GM21737 (cell line): ENCODE results near the gene DOK6.

Source experiments
- ATAC-seq: cut with Tn5 transposase; IDR thresholded peaks from one replicate; pipeline ENCODE4 v1.9.1; 2021; ENCODE audit warnings: mild to moderate bottlenecking, moderate library complexity; ENCODE audit not compliant: unreplicated experiment

Gene DOK6

DNA sequence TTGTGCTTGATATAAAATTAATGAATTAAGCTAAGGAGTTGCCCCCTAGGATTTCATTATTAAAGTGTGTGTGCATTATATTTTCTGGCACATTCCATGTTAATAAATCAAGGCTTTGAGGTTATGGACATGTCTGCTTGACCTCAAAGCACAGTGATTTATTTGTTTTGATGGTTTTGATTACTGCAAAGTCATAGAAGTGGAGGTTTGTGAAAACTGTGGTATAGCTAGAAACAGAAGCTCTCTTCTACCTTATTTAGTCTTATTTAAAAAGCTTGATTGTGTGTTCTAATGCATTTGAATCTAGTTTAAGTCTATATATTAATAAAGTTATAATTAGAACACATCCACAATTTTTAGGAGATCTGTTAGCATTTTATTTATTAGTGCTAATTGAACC, 32.2 kb downstream of the DOK6 start:
- ATAC-seq: no peak

DNA sequence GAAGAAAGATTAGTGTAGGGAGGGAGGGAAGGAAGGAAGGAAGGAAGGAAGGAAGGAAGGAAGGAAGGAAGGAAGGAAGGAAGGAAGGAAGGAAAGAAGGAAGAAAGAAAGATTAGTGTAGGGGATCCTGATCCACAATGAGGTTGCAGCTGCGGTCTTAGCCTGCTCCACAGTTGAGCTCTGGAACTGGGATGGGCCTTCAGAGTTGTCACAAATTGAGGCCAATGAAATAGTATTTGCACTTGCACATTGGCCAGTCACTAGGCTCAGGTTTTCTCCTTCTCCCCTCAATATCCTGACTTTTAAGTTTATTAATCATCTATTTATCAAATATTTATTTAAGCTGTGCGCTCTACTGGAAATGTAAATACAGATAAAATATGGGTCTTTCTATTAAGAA, 34.3 kb downstream of the DOK6 start:
- ATAC-seq: no peak

DNA sequence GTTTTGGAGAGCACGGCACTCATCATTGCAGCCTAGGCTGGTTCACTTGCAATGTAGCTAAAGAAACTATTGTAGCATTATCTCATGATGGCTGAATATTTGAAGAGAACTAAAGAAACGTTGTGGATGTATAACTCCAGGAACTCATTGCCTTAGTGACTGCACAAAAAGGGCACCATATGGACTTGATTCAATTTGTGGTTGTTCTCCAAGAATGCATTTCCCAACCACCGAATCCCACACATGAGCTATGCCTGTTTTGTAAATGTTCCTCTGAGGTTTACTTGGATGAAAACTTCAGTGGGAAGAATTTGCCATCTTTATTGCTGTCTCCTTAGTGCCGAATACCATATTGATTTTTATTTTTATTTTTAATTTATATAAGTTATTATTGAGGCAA, 43.5 kb downstream of the DOK6 start:
- ATAC-seq: no peak

DNA sequence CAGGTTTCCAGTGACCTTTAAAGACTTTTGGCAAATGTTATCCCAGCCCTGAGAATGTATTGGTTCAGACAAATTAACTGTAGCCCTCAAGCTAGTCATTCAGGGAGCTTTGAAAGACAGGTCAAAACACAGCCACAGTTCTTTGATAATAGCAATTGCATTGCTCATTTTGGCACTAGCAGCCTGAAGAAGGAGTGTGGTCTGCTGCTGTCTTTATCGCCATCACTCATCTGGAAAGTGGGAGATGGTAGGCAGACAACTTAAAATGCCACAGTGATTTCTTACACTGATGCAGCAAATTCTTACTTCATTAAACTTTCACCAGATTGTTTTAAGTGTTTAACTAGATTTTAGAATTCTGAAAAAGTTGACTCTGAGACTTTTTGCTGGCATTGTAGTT, 47.2 kb downstream of the DOK6 start:
- no peak for ATAC-seq

DNA sequence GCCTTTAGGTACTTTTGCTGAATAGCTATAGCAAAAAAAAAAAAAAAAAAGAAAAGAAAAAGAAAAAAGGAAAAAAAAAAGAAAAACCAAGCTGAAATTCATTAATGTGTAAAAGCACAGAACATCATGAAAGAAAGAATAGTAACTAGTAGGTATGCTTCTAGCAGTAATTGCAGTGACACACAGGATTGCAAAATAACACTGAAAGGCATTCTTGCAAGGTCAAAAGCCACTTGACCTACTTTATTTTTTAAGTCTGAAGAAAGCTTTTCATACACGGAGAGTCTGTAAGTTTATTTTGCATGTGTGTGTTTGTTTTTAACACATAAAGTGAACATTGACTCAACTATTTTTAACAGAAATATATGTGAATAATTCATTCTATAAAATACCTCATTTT, 54.4 kb downstream of the DOK6 start:
- no peak for ATAC-seq

DNA sequence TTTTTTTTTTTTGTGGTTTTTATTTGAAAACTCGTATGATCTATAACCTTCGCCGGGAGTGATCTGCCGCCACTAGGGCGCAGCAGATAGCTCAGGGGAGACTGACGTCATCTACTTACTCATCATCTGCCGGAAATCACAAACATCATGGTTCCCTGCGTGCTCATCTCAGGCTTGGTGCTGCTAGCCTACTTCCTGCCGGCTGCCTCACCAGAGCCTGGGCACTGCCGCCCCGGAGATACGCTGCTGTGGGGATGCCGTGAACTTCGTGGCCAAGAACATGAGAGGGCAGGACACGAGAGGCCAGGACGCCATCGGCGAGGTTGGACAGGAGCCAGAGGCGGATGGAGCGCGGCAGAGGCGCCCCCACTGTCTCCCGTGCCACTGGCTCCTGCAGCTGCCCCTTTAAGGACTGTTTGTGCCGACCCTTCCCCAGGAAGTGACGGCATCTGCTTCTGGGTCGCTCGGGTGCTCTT, 68.8 kb downstream of the DOK6 start:
- ATAC-seq: no peak

DNA sequence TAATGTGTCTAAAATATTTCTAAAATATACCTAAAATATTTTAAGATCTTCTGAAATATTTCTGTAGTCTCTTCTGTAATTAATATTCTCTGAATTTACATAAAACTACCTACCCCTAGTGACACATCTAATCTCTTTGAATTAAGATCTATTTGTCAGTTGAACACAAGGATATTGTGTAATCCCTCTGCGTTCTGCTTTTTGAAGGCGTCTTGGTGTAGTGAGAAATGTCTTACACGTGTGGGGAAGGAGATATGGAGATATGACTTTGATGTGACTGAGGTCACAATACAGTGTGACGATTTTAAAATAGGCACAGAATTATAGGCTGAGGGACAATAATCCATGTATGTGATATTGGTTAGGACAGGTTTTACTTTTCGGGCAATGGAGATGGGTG, 79.8 kb downstream of the DOK6 start:
- ATAC-seq: no peak

DNA sequence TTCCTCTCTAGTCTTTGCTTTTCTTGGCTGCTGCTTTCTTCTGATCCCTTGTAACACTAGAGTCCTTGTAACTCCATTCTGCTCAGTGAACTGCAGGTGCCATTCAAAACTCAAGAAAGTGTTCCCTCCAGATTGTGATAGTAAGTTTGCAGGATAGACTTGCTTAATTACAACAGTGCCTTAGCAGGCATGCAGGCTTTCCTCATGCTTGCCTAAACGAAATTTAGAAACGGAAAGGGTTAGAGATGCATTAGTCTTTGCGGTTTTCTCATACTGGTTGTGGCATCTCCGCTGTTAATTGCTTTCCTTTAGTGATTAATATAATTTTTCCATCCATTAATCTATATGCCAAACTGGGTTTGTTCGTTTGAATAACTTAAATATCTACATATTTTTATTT, 82.9 kb downstream of the DOK6 start:
- no peak for ATAC-seq

DNA sequence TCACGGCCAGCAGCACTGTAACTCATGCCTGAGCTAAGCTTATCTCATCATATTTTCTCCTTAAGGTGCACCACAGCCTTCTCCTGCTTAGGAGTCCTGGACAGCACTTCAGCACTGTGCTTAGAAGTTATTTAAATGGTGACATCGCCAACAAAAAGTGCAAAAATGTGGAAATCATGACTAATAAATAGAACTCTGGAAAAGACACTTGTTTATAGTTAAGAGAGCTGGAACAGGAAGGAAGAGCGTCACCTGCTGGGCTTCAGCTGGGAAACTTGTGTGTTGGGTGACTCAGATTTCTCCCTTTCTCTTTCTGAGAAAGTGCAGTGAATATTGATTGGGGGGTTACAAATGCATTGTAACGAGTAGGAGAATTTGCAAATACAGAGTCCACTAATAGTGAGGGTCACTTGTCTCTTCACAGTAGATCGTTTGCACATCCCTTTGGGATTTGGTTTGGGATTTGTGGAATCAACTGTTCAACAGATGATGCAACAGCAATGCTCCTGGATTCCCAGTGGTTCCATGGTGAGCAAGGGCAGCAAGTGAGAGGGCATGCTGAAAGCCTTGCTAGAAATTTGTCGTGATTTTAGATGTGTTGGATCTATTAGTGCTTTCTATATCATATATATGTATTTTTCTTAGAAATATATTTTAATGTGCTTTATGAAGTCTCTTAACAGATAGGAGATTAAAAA, 84.2 kb downstream of the DOK6 start:
- ATAC-seq: no peak

DNA sequence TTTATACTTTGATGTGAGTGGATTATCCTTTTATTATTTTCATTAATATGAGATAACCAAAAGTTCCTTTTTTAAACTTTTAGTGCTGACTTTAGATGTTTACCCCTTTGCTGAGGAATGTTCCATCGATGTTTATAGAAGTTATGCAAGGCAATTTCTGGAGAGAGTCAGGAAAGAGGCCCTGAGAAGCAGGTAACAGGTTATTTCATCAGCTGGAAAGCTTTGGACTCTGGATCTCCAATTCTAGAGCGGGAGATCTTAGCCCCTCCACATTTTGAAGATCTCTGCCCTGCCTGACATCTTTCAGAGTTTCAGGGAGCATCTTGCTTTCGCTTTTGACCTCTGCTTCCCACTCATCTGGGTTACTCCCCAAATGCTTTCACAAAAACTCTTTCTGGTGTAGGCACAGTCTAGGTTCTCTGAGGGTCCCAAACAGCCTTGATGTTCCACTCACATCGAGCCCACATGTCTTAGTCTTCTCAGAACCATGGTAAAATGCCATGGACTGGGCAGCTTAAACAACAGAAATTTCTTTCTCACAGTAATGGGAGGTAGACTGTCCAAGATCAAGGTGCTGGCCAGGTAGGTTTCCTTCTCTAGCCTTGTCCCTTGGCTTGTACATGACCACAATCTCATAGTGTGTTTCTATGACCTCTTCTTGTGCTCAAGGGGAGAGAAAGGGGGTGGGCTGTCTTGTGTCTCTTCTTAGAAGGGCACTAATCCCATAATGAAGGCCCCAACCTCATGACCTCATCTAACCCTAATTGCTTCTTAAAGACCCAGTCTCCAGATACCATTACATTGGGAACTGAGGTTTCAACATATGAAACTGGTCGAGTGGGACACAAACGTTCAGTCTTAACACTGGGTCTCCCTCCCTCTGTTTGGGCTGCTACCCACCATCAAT, 87.1 kb downstream of the DOK6 start:
- ATAC-seq: no peak

DNA sequence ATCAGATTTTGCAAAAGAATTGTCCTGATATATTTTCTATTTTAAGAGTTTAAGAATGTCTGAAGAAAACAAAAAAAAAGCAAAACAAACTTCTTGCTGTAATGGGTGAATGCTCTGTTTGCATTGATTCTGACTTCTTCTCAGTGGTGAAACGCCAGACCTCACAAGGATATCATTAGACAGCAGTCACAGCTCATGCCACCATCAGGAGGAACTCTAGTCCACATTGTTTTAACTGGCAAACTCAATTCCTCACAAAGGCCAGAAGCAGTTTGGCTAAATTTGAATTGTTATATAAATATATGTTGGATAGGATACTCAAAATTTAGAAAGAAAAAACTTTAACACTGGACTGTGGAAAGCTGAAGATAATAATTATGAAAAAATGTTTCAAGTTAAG, 89.4 kb downstream of the DOK6 start:
- ATAC-seq: no peak

DNA sequence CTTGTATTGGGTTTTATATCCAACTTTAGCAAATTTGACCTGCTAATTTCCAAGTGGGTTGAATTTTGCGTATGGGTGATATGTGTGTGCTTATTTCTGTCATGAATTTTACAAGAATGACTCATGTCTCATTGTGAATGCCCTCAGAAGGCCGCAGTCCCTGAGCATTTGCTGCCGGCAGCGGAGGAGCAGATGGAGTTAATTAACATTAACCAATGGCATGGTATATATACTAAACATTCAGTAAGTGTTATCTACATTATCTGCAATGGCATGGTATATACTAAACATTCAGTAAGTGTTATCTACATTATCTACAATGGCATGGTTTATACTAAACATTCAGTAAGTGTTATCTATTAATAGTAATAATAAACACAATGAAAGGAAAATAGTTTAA, 90.1 kb downstream of the DOK6 start:
- no peak for ATAC-seq

DNA sequence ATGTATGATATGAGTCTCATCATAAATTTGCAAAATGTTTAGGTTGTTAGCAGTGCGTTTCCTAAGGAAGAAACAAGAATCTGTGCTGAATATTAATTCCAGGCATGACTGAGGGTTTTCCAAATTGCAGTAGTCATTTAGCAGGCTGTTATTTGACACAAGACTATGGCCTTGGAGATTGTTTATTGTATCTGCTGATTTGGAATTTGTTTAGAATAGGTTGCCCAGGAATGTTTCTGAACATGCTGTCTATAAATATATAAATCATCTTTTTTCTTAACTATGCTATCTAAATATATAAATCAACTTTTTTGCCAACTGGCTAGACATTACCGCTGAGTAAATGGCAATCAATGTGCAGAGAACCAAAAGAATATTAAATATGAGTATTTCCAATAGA, 90.9 kb downstream of the DOK6 start:
- no peak for ATAC-seq

DNA sequence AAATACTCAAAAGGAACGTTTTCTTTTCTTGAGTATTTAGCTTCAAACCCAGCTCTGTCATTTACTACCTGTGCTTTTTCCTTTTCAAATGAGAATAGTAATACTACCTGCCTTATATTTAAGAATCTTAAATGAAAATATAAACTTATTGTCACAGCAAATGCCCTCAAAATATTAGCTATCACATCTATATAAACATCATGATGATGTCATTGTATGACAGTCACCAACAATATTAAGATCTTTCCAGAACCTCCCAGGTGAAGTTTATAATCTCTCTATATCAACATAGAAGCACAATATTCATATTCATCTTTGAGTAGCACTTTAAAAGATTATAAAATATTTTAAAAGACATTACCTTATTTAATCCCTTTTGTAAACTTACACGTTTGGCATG, 92.2 kb downstream of the DOK6 start:
- ATAC-seq: no peak

DNA sequence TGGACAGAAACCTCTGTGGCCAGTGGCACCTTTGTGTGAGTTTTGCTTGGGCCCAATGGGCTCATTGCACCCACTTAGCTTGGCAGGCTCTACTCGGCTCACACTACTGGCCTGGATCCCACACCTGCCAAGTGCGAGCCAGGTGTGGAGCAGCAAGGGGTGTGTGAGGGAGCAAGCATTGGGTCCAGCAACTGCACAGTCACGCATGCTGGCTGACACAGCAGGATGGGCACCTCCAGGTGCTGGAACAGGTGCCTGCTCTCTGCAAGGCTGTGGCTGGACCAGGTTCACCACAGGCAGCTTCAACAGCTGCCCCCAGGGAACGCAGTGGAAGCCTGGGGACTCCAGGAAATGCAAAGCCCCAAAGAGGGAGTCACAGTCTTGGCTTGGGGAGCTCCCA, 94.2 kb downstream of the DOK6 start:
- no peak for ATAC-seq

DNA sequence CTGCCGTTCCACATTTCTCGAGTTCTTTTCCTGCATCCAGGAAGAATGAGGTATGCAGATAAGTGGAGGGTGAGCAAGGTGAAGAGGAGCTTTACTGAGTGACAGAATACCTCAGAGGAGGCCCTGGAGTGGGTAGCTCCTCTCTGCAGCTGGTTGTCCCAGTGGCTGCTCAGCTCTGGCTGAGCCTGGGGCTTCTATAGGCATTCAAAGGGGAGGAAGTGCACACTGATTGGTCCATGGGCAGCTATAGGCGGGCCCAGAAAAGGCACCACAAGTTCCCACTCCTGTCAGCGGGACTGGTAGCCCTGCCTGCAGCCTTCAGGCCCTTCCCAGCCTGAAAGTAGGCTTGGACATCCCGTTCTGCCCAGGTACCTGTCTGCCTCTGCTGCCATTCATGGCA, 94.7 kb downstream of the DOK6 start:
- ATAC-seq: no peak

DNA sequence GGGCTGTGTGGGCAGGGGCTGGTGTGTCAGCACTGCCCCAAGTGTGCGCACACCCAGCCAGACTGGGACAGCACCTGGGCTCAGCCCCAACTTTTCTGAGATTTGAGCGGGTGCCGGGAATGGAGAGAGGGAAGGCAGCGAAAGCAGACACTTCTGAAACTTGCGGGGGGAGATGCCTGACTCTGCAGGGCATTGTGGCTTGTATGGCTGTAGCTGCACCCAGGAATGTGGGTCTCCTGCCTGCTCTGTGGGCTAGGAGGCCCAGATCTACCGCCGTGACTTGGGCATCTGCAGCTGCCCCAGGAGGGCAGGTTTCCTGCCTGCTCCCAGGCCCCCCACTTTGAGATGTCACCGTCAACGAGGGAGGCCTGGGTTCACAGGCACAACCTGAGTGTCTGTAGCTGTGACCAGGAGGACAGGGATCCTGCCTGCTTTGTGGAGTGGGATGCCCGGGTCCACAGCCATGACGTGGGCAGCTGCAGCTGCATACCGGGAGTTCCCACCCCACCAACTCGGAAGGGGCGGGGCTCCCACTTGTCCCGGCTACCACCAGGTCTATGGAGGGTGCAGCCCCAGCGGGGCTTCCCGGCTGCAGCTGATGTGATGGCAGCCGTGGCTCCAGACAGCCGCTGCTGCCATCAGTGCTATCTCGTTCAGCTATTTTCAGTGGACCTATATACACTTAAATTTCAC, 95.3 kb downstream of the DOK6 start:
- ATAC-seq: no peak

DNA sequence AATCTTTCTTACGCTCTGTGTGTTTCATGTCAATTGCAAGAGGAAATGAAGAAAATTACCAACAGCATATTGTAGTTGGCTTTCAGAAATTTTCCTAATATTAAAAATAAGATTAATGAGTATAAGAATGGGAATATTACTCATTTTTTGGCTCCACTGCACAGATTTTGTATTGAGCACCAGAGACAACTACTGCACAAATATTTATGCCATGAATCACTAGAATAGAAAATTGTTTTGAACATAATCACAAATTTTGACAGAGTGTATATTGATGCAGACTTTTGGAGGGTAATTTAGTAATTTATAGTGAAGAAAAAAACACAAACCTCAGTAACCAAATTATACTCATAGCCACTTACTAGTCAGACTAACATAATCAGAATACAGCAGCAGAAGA, 118.3 kb downstream of the DOK6 start:
- ATAC-seq: no peak

DNA sequence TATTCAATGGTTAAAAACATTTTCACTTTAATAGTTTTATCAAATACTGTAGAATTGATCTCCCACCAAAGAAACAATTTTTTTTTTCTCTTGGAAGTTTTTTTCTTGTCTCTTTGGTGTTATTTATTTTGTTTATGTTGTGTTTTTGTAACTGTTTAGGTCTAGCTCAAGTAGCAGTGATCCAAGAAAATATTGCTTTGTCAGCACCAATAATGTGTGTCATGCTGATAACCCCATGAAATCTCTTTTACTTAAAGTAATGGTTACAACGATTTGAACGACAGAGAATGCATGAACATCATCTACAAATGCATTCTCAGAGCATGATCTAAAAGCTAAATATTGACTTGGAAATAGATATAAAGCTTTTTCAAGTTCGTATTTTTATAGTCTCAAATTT, 122.9 kb downstream of the DOK6 start:
- ATAC-seq: no peak

DNA sequence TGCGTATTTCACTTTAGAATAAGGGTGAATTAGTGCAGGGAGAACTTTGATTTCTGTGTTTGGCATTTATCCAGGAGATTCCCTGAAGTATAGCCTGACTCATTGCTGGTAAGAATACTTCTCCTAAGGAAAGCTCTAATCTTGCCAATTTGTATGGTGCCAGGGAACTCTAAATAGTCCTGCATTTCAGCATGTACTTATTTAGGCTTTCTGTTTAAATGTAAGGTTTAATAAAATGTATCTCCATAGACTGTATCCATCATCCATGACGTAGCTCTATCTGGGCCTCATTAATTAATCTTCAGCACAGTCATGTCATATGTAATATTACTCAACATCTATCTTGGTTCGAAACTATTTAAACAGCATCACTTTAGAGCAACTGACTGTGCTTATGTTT, 127.7 kb downstream of the DOK6 start:
- no peak for ATAC-seq

DNA sequence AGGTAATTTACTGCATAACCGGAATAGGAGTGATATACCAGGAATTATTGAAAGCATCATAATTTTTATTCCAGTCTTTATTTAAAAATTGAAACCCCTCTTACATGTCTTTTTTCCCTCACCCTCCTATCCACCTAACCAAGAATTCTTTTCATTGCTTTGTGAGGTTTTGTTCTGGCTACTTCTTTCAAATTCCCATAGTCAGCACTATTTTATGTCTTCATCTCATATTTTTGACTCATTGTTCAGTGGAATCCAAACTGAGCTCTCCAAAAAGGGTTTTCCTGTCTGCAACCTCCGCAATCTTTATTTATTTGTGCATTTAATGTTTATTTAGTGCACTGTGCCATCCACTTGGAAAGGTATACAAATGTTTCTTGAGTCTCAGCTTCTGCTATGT, 128.5 kb downstream of the DOK6 start:
- ATAC-seq: no peak

DNA sequence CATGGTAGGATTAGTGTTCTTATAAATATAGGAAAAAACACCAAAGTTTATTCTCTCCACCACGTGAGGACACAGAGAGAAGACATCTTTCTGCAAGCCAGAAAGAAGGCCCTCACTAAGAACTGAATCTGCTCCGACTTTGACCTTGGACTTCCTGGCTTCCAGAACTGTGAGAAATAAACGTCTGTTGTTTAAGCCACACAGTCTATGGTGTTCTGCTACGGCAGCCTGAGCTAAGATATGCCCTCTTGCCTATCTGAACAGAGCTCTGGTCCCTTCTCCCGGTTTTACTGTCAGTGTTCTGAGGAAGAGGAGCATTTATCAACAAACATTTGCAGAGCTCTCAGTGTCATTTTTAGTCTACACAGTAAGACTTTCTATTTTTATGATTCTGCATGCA, 131.3 kb downstream of the DOK6 start:
- no peak for ATAC-seq
